Gastroesophageal sphincter (tissue), 4 donors: ENCODE data around the gene TP53I3. TPM values are rescaled to one million over a fixed set of nuclear protein-coding genes. Genes with fewer than 3 reads are reported as not detected.

Experiments
- ATAC-seq: fragments of 150-250 bp; one replicate; pipeline ENCODE4 v1.9.1; 2016; ENCODE audit warnings: mild to moderate bottlenecking, moderate library complexity
- H3K27ac ChIP-seq, 4 donors: fragments of 200-600 bp; sonication (generic) in 3 of 4; 1 replicate in 3 of 4; 2 replicates in 1 of 4; pipeline ENCODE4 v1.5.1; 2016 to 2019
- H3K27me3 ChIP-seq: fragments of 200-600 bp; sonication (generic); one replicate; pipeline ENCODE4 v1.5.1; 2019
- H3K36me3 ChIP-seq, 2 donors: fragments of 200-600 bp; sonication (generic); one replicate each; pipeline ENCODE4 v1.5.1; 2019; ENCODE audit warnings: control low read depth in 1 of 2
- H3K4me1 ChIP-seq, 3 donors: fragments of 200-600 bp; sonication (generic); 1 replicate in 2 of 3; 2 replicates in 1 of 3; pipeline ENCODE4 v1.5.1; 2016 to 2019; ENCODE audit warnings: control low read depth in 2 of 3
- H3K4me3 ChIP-seq, 2 donors: fragments of 200-600 bp; sonication (generic); one replicate each; pipeline ENCODE4 v1.5.1; 2019; ENCODE audit warnings: mild to moderate bottlenecking in 1 of 2, moderate library complexity in 1 of 2
- H3K9me3 ChIP-seq, 3 donors: fragments of 200-600 bp; sonication (generic); one replicate each; pipeline ENCODE4 v1.5.1; 2017 to 2019; ENCODE audit warnings: control low read depth in 2 of 3
- CTCF ChIP-seq, 4 experiments: fragments of 200-600 bp in 2 of 4; fragments of 450-650 bp in 2 of 4; sonication (generic) in 1 of 4; IDR thresholded peaks; one replicate each; pipeline ENCODE4 v1.5.1; 2017 to 2019; ENCODE audit warnings: antibody characterized with exemption in 4 of 4, mild to moderate bottlenecking in 2 of 4, moderate library complexity in 2 of 4
- EP300 ChIP-seq: sonication (generic); formaldehyde crosslinking; IDR thresholded peaks from one replicate; pipeline ENCODE4 v1.6.1; 2017; ENCODE audit warnings: antibody characterized with exemption, mild to moderate bottlenecking
- POLR2A ChIP-seq, 2 donors: fragments of 450-650 bp; IDR thresholded peaks; one replicate each; pipeline ENCODE4 v1.6.1; 2017; ENCODE audit warnings: antibody characterized with exemption in 2 of 2, mild to moderate bottlenecking in 2 of 2, moderate library complexity in 1 of 2
- POLR2AphosphoS5 ChIP-seq: sonication (generic); formaldehyde crosslinking; IDR thresholded peaks from one replicate; pipeline ENCODE4 v1.6.1; 2017; ENCODE audit warnings: antibody characterized with exemption
- WGBS, 2 donors: methylation state at CpG; one replicate each; pipeline ENCODE4 v1.1.5; 2018; ENCODE audit warnings: low coverage in 1 of 2; 5-methylcytosine and 5-hydroxymethylcytosine counted together
- total RNA-seq, 4 donors: library from RNA; depleted of rRNA; stranded (reverse); fragments of >200 nt; gene quantifications; one replicate each; pipeline ENCODE4 v1.1.0, GENCODE V29; 2016

The TP53I3 gene
- total RNA-seq, 4 donors from 2014 or later = 5.6 to 10.1 (median 8.9) TPM

- Histone ChIP-seq H3K36me3 (peaks cover 0 to 28% of the 10 kb centered on the region in 2 donors), H3K27me3 (no peaks in the 10 kb centered on the region), H3K27ac (no peak overlapping the region), H3K9me3 (no peaks in the 10 kb centered on the region), H3K4me3 (no peak overlapping the region), H3K4me1 (peaks cover 0 to 9% (median 0%) of the 10 kb centered on the region in 3 donors)
- TF ChIP-seq CTCF (IDR thresholded peaks at IDR 0.05) (no peak), EP300 (no peak), POLR2AphosphoS5 (no peak), POLR2A (IDR thresholded peaks at IDR 0.05) (no peak)
- 88 to 100% methylated on average over 1 of the region's 1 CpG for WGBS, 2 donors
- no peak for ATAC-seq
Observed at GRCh38 chr2:24107336-24107735, 22.7 kb upstream of the TP53I3 start.

- H3K9me3 ChIP-seq = no peaks in the 10 kb centered on the region
- H3K27me3 ChIP-seq = no peaks in the 10 kb centered on the region
- TF ChIP-seq CTCF (IDR thresholded peaks at IDR 0.05) = no peak
- no peak for TF ChIP-seq POLR2A (IDR thresholded peaks at IDR 0.05)
- no peak for TF ChIP-seq EP300
- TF ChIP-seq POLR2AphosphoS5 = no peak
- peaks cover 0 to 29% of the 10 kb centered on the region in 2 donors for H3K36me3 ChIP-seq
- H3K27ac ChIP-seq = no peak overlapping the region
- no peak overlapping the region for H3K4me3 ChIP-seq
- peaks cover 0 to 9% (median 0%) of the 10 kb centered on the region in 3 donors for H3K4me1 ChIP-seq
- ATAC-seq = no peak
Observed at GRCh38 chr2:24106786-24107185, 22.2 kb upstream of the TP53I3 start.

GRCh38 chr2:24105816-24106215 lies 21.2 kb upstream of the TP53I3 start:
- no peaks in the 10 kb centered on the region for H3K27me3 ChIP-seq
- no peak for ATAC-seq
- TF ChIP-seq POLR2AphosphoS5 (no peak), EP300 (no peak), CTCF (IDR thresholded peaks at IDR 0.05) (no peak), POLR2A (IDR thresholded peaks at IDR 0.05) (no peak)
- peaks cover 0 to 29% of the 10 kb centered on the region in 2 donors for H3K36me3 ChIP-seq
- peaks cover 0 to 9% (median 0%) of the 10 kb centered on the region in 3 donors for H3K4me1 ChIP-seq
- no peaks in the 10 kb centered on the region for H3K9me3 ChIP-seq
- WGBS, 2 donors = 43 to 46% methylated on average over 2 of the region's 2 CpGs
- no peak overlapping the region for H3K27ac ChIP-seq
- H3K4me3 ChIP-seq = no peak overlapping the region

- Histone ChIP-seq H3K27me3 (no peaks in the 10 kb centered on the region), H3K27ac (no peak overlapping the region), H3K9me3 (no peaks in the 10 kb centered on the region), H3K4me1 (peaks cover 0 to 9% (median 0%) of the 10 kb centered on the region in 3 donors), H3K36me3 (peaks cover 0 to 29% of the 10 kb centered on the region in 2 donors), H3K4me3 (no peak overlapping the region)
- ATAC-seq = no peak
- no peak for TF ChIP-seq CTCF (IDR thresholded peaks at IDR 0.05)
- no peak for TF ChIP-seq POLR2A (IDR thresholded peaks at IDR 0.05)
- TF ChIP-seq POLR2AphosphoS5 = no peak
- no peak for TF ChIP-seq EP300
- WGBS, 2 donors = no CpG with 5 or more reads among the region's 4 CpGs
Observed at GRCh38 chr2:24104906-24105305, 20.3 kb upstream of the TP53I3 start.

- ATAC-seq = no peak
- H3K27ac ChIP-seq = no peak overlapping the region
- no peaks in the 10 kb centered on the region for H3K9me3 ChIP-seq
- H3K4me1 ChIP-seq = peaks cover 0 to 9% (median 0%) of the 10 kb centered on the region in 3 donors
- peaks cover 0 to 29% of the 10 kb centered on the region in 2 donors for H3K36me3 ChIP-seq
- no peak overlapping the region for H3K4me3 ChIP-seq
- no peaks in the 10 kb centered on the region for H3K27me3 ChIP-seq
- TF ChIP-seq POLR2AphosphoS5 = no peak
- no peak for TF ChIP-seq CTCF (IDR thresholded peaks at IDR 0.05)
- TF ChIP-seq EP300 = no peak
- TF ChIP-seq POLR2A (IDR thresholded peaks at IDR 0.05) = no peak
- WGBS, 2 donors = 80% methylated on average over 1 of the region's 8 CpGs; no CpG with 5 or more reads in 1 of the 2 donors
Observed at GRCh38 chr2:24104110-24104650, 19.5 kb upstream of the TP53I3 start.
